ENCODE measurements around the gene PIK3R3. TPM values are rescaled to one million over a fixed set of nuclear protein-coding genes. Genes with fewer than 3 reads are reported as not detected.

The PIK3R3 gene
- total RNA-seq, 1 experiment from 2014 or later: 17.4 TPM

GRCh38 chr1:46008585-46008984 is 123.8 kb downstream of the PIK3R3 start:
- no peak for DNase-seq
- Mint-ChIP-seq H3K9me3 (ENCODE audit: low read depth, unreplicated experiment) (no peaks in the 10 kb centered on the region), H3K4me1 (ENCODE audit: low read depth, unreplicated experiment) (no peaks in the 10 kb centered on the region), H3K4me3 (ENCODE audit: low read depth, unreplicated experiment) (no peak overlapping the region), H3K27ac (ENCODE audit: unreplicated experiment) (no peak overlapping the region), H3K27me3 (ENCODE audit: unreplicated experiment) (no peaks in the 10 kb centered on the region), H3K36me3 (ENCODE audit: insufficient read depth, unreplicated experiment) (peaks cover 4% of the 10 kb centered on the region)
- BruUV-seq (replicated peaks): no TSS peak
- no peak for TF ChIP-seq CTCF (IDR thresholded peaks at IDR 0.05; ENCODE audit: unreplicated experiment)
- CTCF ChIA-PET: no interaction called here
- intact Hi-C loops (cut with micrococcal nuclease; ENCODE audit: unreplicated experiment): no loop called here

- no peak for TF ChIP-seq CTCF (IDR thresholded peaks at IDR 0.05; ENCODE audit: unreplicated experiment)
- intact Hi-C loops (cut with micrococcal nuclease; ENCODE audit: unreplicated experiment): no loop called here
- no peaks in the 10 kb centered on the region for H3K4me1 Mint-ChIP-seq (ENCODE audit: low read depth, unreplicated experiment)
- no peak overlapping the region for H3K4me3 Mint-ChIP-seq (ENCODE audit: low read depth, unreplicated experiment)
- CTCF ChIA-PET: interaction anchor here (0.6 kb wide), 1 partner anchor 269 kb away, joined by 3 read pairs; no protein-coding TSS in a partner anchor
- DNase-seq: no peak
- no peaks in the 10 kb centered on the region for H3K36me3 Mint-ChIP-seq (ENCODE audit: insufficient read depth, unreplicated experiment)
- no peaks in the 10 kb centered on the region for H3K9me3 Mint-ChIP-seq (ENCODE audit: low read depth, unreplicated experiment)
- no TSS peak for BruUV-seq (replicated peaks)
- H3K27me3 Mint-ChIP-seq (ENCODE audit: unreplicated experiment): no peaks in the 10 kb centered on the region
- no peak overlapping the region for H3K27ac Mint-ChIP-seq (ENCODE audit: unreplicated experiment)
Measured at GRCh38 chr1:46005594-46005993, 126.8 kb downstream of the PIK3R3 start.

- DNase-seq: no peak
- no TSS peak for BruUV-seq (replicated peaks)
- TF ChIP-seq CTCF (IDR thresholded peaks at IDR 0.05; ENCODE audit: unreplicated experiment): no peak
- no peak overlapping the region for H3K27ac Mint-ChIP-seq (ENCODE audit: unreplicated experiment)
- intact Hi-C loops (cut with micrococcal nuclease; ENCODE audit: unreplicated experiment): no loop called here
- no peaks in the 10 kb centered on the region for H3K27me3 Mint-ChIP-seq (ENCODE audit: unreplicated experiment)
- CTCF ChIA-PET: interaction anchor here (0.5 kb wide), 1 partner anchor 57 kb away, joined by 6 read pairs; no protein-coding TSS in a partner anchor
- H3K9me3 Mint-ChIP-seq (ENCODE audit: low read depth, unreplicated experiment): no peaks in the 10 kb centered on the region
- H3K4me1 Mint-ChIP-seq (ENCODE audit: low read depth, unreplicated experiment): no peaks in the 10 kb centered on the region
- H3K4me3 Mint-ChIP-seq (ENCODE audit: low read depth, unreplicated experiment): no peak overlapping the region
- no peaks in the 10 kb centered on the region for H3K36me3 Mint-ChIP-seq (ENCODE audit: insufficient read depth, unreplicated experiment)
Measured at GRCh38 chr1:46004492-46004891, 127.9 kb downstream of the PIK3R3 start.

- Mint-ChIP-seq H3K9me3 (ENCODE audit: low read depth, unreplicated experiment) (no peaks in the 10 kb centered on the region), H3K27me3 (ENCODE audit: unreplicated experiment) (no peaks in the 10 kb centered on the region), H3K4me3 (ENCODE audit: low read depth, unreplicated experiment) (no peak overlapping the region), H3K27ac (ENCODE audit: unreplicated experiment) (no peak overlapping the region), H3K36me3 (ENCODE audit: insufficient read depth, unreplicated experiment) (no peaks in the 10 kb centered on the region), H3K4me1 (ENCODE audit: low read depth, unreplicated experiment) (no peaks in the 10 kb centered on the region)
- CTCF ChIA-PET: no interaction called here
- TF ChIP-seq CTCF (IDR thresholded peaks at IDR 0.05; ENCODE audit: unreplicated experiment): no peak
- no peak for DNase-seq
- no TSS peak for BruUV-seq (replicated peaks)
- intact Hi-C loops (cut with micrococcal nuclease; ENCODE audit: unreplicated experiment): no loop called here
Measured at GRCh38 chr1:46003315-46003714, 129.1 kb downstream of the PIK3R3 start.

Data from Calu3 (cell line).